ENCODE data around the gene PRB2. TPM values are rescaled to one million over a fixed set of nuclear protein-coding genes. Genes with fewer than 3 reads are reported as not detected.
"Not testable (repeated sequence)": the region's sequence is repeated elsewhere in the genome, so short reads cannot be mapped to it uniquely, and the experiment has no call there.

PRB2 gene
- total RNA-seq, 1 experiment from 2014 or later, result not detected

DNA sequence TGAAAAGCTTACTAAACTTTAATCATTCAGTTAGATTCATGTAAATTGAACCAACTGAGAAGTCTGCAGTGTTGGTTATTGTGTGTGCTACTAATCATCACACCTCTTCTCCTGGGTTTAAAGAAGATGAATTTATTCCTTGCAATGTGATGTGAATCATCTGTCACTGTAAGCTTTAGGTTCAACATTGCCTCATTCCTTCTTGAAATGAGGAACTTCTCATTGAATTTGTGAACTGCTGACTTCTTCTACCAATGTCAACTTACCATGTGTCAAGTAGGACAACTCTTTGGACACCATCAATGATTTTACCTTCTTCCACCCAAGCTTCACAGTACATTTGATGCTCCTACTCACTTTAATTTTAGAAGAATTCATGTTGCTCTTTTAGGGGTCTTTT lies 17.4 kb upstream of the PRB2 start:
- no peaks in the 10 kb centered on the region for H3K4me1 Mint-ChIP-seq (ENCODE audit: insufficient read depth, unreplicated experiment)
- H3K27ac Mint-ChIP-seq (ENCODE audit: low read depth, unreplicated experiment), result no peak overlapping the region
- BruUV-seq (replicated peaks), result no TSS peak
- peaks cover 10% of the 10 kb centered on the region for H3K27me3 Mint-ChIP-seq (ENCODE audit: insufficient read depth, unreplicated experiment)
- TF ChIP-seq, protein P1, sequence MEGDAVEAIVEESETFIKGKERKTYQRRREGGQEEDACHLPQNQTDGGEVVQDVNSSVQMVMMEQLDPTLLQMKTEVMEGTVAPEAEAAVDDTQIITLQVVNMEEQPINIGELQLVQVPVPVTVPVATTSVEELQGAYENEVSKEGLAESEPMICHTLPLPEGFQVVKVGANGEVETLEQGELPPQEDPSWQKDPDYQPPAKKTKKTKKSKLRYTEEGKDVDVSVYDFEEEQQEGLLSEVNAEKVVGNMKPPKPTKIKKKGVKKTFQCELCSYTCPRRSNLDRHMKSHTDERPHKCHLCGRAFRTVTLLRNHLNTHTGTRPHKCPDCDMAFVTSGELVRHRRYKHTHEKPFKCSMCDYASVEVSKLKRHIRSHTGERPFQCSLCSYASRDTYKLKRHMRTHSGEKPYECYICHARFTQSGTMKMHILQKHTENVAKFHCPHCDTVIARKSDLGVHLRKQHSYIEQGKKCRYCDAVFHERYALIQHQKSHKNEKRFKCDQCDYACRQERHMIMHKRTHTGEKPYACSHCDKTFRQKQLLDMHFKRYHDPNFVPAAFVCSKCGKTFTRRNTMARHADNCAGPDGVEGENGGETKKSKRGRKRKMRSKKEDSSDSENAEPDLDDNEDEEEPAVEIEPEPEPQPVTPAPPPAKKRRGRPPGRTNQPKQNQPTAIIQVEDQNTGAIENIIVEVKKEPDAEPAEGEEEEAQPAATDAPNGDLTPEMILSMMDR (IDR thresholded peaks at IDR 0.05; ENCODE audit: unreplicated experiment), result no peak
- DNase-seq (ENCODE audit: unreplicated experiment), result no peak
- intact Hi-C loops (cut with micrococcal nuclease), result no loop called here
- peaks cover 12% of the 10 kb centered on the region for H3K9me3 Mint-ChIP-seq (ENCODE audit: unreplicated experiment)
- H3K36me3 Mint-ChIP-seq (ENCODE audit: insufficient read depth, unreplicated experiment), result no peaks in the 10 kb centered on the region
- no peak overlapping the region for H3K4me3 Mint-ChIP-seq (ENCODE audit: unreplicated experiment)
- ChIA-PET POLR2A (no interaction called here), CTCF (interaction anchor here (0.8 kb wide), 1 partner anchor 1663 kb away, joined by 3 read pairs; no protein-coding TSS in a partner anchor)

DNA sequence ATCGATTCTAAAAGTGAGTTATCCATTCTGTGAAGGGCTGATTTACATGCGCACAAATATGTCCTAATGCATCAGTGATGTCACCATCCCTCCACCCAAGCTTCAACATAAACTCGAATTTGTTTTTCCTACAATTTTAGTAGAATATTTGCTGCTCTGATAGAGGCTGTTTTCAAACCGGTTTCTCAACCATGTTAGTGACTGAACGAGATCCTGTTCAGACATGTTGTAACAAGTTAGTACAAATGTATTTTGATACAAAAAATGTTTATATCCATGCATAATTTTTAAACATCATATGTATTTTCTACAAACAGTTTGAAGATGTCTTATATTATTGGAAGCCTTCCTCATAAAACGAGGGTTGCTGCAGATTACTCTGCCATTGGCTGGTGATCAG lies 12.7 kb upstream of the PRB2 start:
- no peak overlapping the region for H3K27ac Mint-ChIP-seq (ENCODE audit: low read depth, unreplicated experiment)
- POLR2A ChIA-PET, result no interaction called here

DNA sequence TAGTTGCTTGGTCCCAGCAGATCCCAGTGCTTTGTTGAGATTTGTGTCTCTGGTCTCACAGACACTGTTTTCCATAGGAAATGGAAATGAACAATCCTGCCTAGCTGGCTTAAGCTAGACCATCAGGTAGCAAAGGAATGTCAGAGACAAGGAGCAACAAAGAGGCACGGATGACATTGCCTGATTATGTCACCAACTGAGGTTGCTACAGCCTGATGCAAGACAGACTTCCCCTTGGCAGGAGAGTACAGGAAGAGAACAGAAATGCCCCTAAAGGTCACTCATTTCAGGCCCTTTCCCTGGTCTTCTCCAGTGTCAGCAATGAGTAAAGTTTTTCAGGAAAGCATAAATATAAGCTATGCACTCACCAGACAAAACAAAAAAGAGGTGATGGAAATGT lies 2.0 kb upstream of the PRB2 start:
- Mint-ChIP-seq H3K9me3 (ENCODE audit: unreplicated experiment) (no peaks in the 10 kb centered on the region), H3K27me3 (ENCODE audit: insufficient read depth, unreplicated experiment) (peaks cover 22% of the 10 kb centered on the region), H3K36me3 (ENCODE audit: insufficient read depth, unreplicated experiment) (no peaks in the 10 kb centered on the region), H3K27ac (ENCODE audit: low read depth, unreplicated experiment) (no peak overlapping the region), H3K4me3 (ENCODE audit: unreplicated experiment) (no peak overlapping the region), H3K4me1 (ENCODE audit: insufficient read depth, unreplicated experiment) (no peaks in the 10 kb centered on the region)
- no peak for DNase-seq (ENCODE audit: unreplicated experiment)
- POLR2A ChIA-PET, result no interaction called here
- CTCF ChIA-PET, result interaction anchor here (1.2 kb wide), 1 partner anchor 89 kb away, joined by 3 read pairs; no protein-coding TSS in a partner anchor
- BruUV-seq (replicated peaks), result no TSS peak
- TF ChIP-seq, protein P1 (IDR thresholded peaks at IDR 0.05; ENCODE audit: unreplicated experiment), result no peak
- intact Hi-C loops (cut with micrococcal nuclease), result no loop called here

More for the DNA sequence above, 12.7 kb upstream of the PRB2 start:
- Mint-ChIP-seq H3K9me3 (ENCODE audit: unreplicated experiment) (no peaks in the 10 kb centered on the region), H3K4me1 (ENCODE audit: insufficient read depth, unreplicated experiment) (no peaks in the 10 kb centered on the region), H3K27me3 (ENCODE audit: insufficient read depth, unreplicated experiment) (no peaks in the 10 kb centered on the region), H3K36me3 (ENCODE audit: insufficient read depth, unreplicated experiment) (no peaks in the 10 kb centered on the region), H3K4me3 (ENCODE audit: unreplicated experiment) (no peak overlapping the region)
- CTCF ChIA-PET, result no interaction called here
- BruUV-seq (replicated peaks), result no TSS peak
- TF ChIP-seq, protein P1 (IDR thresholded peaks at IDR 0.05; ENCODE audit: unreplicated experiment), result no peak
- intact Hi-C loops (cut with micrococcal nuclease), result no loop called here
- DNase-seq (ENCODE audit: unreplicated experiment), result peak; percentile 2

DNA sequence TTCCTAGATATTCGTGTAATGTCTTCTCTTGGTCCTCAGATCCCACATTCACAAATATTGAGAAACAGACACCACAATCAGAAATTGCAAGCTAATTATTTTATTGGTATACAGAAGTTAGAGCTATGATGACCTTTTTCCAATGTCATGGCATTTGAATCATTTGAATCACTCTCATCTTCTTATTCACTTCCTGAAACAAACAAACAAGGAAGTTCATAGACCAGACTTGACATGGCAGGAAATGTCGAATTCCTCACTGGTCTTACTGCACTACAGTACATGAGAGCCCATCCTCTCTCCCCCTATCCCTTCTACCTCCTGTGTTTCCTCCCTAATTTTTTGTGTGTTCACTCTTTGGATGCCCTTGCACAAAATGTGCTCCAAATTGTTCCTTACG lies 3.9 kb downstream of the PRB2 start:
- H3K4me1 Mint-ChIP-seq (ENCODE audit: insufficient read depth, unreplicated experiment); H3K9me3 Mint-ChIP-seq (ENCODE audit: unreplicated experiment); H3K4me3 Mint-ChIP-seq (ENCODE audit: unreplicated experiment); intact Hi-C loops (cut with micrococcal nuclease); H3K27me3 Mint-ChIP-seq (ENCODE audit: insufficient read depth, unreplicated experiment); H3K36me3 Mint-ChIP-seq (ENCODE audit: insufficient read depth, unreplicated experiment); H3K27ac Mint-ChIP-seq (ENCODE audit: low read depth, unreplicated experiment); POLR2A ChIA-PET; BruUV-seq (replicated peaks): not testable (repeated sequence)
- CTCF ChIA-PET, result interaction anchor here (0.7 kb wide), 1 partner anchor 93 kb away, joined by 3 read pairs; no protein-coding TSS in a partner anchor
- DNase-seq (ENCODE audit: unreplicated experiment), result peak; percentile 29

DNA sequence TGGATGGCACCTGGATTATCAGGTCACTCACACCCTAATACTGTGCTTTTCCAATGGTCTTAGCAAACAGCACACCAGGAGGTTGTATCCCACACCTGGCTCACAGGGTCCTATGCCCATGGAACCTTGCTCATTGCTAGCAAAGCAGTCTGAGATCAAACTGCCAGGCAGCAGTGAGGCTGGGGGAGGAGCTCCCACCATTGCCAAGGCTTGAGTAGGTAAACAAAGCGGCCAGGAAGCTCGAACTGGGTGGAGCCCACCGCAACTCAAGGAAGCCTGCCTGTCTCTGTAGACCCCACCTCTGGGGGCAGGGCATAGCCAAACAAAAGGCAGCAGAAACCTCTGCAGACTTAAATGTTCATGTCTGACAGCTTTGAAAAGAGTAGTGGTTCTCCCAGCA lies 17.9 kb downstream of the PRB2 start:
- DNase-seq (ENCODE audit: unreplicated experiment); POLR2A ChIA-PET; H3K27ac Mint-ChIP-seq (ENCODE audit: low read depth, unreplicated experiment); intact Hi-C loops (cut with micrococcal nuclease); BruUV-seq (replicated peaks); H3K27me3 Mint-ChIP-seq (ENCODE audit: insufficient read depth, unreplicated experiment); H3K36me3 Mint-ChIP-seq (ENCODE audit: insufficient read depth, unreplicated experiment); H3K4me1 Mint-ChIP-seq (ENCODE audit: insufficient read depth, unreplicated experiment); H3K4me3 Mint-ChIP-seq (ENCODE audit: unreplicated experiment): not testable (repeated sequence)
- peaks cover 18% of the 10 kb centered on the region for H3K9me3 Mint-ChIP-seq (ENCODE audit: unreplicated experiment)
- CTCF ChIA-PET, result interaction anchor here (0.6 kb wide), 1 partner anchor 43 kb away, joined by 3 read pairs; no protein-coding TSS in a partner anchor
